Natural killer cell treated with Interleukin-12 subunit alpha and Interleukin-12 subunit beta and Interleukin-15 and Interleukin-18, amount 100 ng/mL, for 72 hours (primary cell): Measurements from ENCODE around the gene ZMYND10. TPM values are rescaled to one million over a fixed set of nuclear protein-coding genes. Genes with fewer than 3 reads are reported as not detected.

ENCODE experiments used
- ATAC-seq, 2 donors: fragments of 150-1000 bp; cut with Tn5 transposase in 1 of 2; sonication (Bioruptor Pico), chemical (Tn5 transposase) in 1 of 2; 2 replicates each; pipeline ENCODE4 v1.10.0; 2021
- DNase-seq: peaks from one replicate; pipeline ENCODE4 v3.0.0; 2022; ENCODE audit warnings: low spot score
- H3K27ac Mint-ChIP-seq, 2 donors: 1 replicate in 1 of 2; 2 replicates in 1 of 2; pipeline ENCODE4 v1.8.0; 2022; ENCODE audit warnings: mixed read lengths in 2 of 2, mild to moderate bottlenecking in 1 of 2, moderate library complexity in 1 of 2
- H3K27me3 Mint-ChIP-seq, 2 donors: 1 replicate in 1 of 2; 2 replicates in 1 of 2; pipeline ENCODE4 v1.8.0; 2022; ENCODE audit warnings: mixed read lengths in 2 of 2
- H3K36me3 Mint-ChIP-seq: one replicate; pipeline ENCODE4 v1.8.0; 2022; ENCODE audit warnings: mixed read lengths
- H3K4me1 Mint-ChIP-seq, 2 donors: 1 replicate in 1 of 2; 2 replicates in 1 of 2; pipeline ENCODE4 v1.8.0; 2022; ENCODE audit warnings: low read depth in 2 of 2, mixed read lengths in 2 of 2, mild to moderate bottlenecking in 1 of 2
- H3K4me3 Mint-ChIP-seq: one replicate; pipeline ENCODE4 v1.8.0; 2022; ENCODE audit warnings: mixed read lengths
- H3K9me3 Mint-ChIP-seq: 2 replicates; pipeline ENCODE4 v1.8.0; 2022; ENCODE audit warnings: mixed read lengths
- total RNA-seq, 2 donors: library from RNA; stranded (reverse); gene quantifications; one replicate each; pipeline ENCODE4 v1.2.3, GENCODE V29; 2022

ZMYND10 gene
- total RNA-seq, 2 donors from 2014 or later: 0.95 to 1.4 TPM

- ATAC-seq (no peak), DNase-seq (no peak)
- Mint-ChIP-seq H3K4me1 (peaks cover 46 to 49% of the 10 kb centered on the region in 2 donors), H3K27me3 (no peaks in the 10 kb centered on the region), H3K36me3 (peaks cover 7% of the 10 kb centered on the region), H3K9me3 (no peaks in the 10 kb centered on the region), H3K4me3 (peak overlapping the region; percentile 97), H3K27ac (peak overlapping the region; percentile 97)
Observed at GRCh38 chr3:50334339-50335075, 11.0 kb downstream of the ZMYND10 start.

GRCh38 chr3:50333744-50334328 is 11.7 kb downstream of the ZMYND10 start:
- ATAC-seq: no peak
- H3K36me3 Mint-ChIP-seq: peaks cover 7% of the 10 kb centered on the region

DNA sequence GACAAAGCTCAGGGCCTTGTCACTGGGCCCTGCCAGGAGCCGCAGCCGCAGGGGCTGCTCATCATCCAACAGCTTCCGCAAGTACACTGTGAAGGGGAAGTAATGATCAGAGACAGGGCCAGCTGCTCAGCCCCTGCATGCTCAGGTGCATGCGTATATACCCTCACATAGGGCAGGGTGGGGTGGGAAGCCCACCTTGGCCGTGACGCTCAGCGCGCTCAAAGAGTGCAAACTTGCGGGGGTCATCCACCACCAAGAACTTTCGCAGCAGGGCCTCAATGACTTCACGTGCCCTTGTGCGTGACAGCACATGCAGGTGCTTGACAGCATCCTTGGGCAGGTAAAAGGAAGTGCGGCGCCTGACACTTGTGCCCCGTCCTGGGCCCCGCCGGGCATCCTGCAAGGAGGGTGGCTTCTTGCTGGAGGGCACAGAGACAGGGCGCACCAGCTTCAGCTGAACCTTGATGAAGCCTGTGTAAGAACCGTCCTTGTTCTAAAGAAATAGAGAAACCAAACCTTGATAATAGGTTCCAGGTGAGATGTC is 14.1 kb downstream of the ZMYND10 start:
- H3K27ac Mint-ChIP-seq: no peak overlapping the region
- H3K27me3 Mint-ChIP-seq: no peaks in the 10 kb centered on the region
- no peak for ATAC-seq
- H3K9me3 Mint-ChIP-seq: no peaks in the 10 kb centered on the region
- peaks cover 27 to 37% of the 10 kb centered on the region in 2 donors for H3K4me1 Mint-ChIP-seq
- no peak overlapping the region for H3K4me3 Mint-ChIP-seq
- H3K36me3 Mint-ChIP-seq: peaks cover 4% of the 10 kb centered on the region
- no peak for DNase-seq

More at GRCh38 chr3:50333744-50334328, 11.7 kb downstream of the ZMYND10 start:
- DNase-seq: no peak
- H3K27me3 Mint-ChIP-seq: no peaks in the 10 kb centered on the region
- H3K9me3 Mint-ChIP-seq: no peaks in the 10 kb centered on the region
- H3K4me3 Mint-ChIP-seq: peak overlapping the region; percentile 97
- H3K4me1 Mint-ChIP-seq: peaks cover 40 to 44% of the 10 kb centered on the region in 2 donors
- H3K27ac Mint-ChIP-seq: peak overlapping the region; percentile 88 to 97

GRCh38 chr3:50330330-50330729 is 15.2 kb downstream of the ZMYND10 start:
- Mint-ChIP-seq H3K27ac (no peak overlapping the region), H3K9me3 (no peaks in the 10 kb centered on the region)
- no peak for DNase-seq

GRCh38 chr3:50327943-50328691 is 17.4 kb downstream of the ZMYND10 start, which contains the start of gene TUSC2:
TSS of gene TUSC2 (minus strand) at chr3:50328223. CDS start at chr3:50328099, 124 bp downstream.
- H3K27me3 Mint-ChIP-seq: no peaks in the 10 kb centered on the region
- DNase-seq: peak; percentile 95
- H3K9me3 Mint-ChIP-seq: no peaks in the 10 kb centered on the region
- H3K4me1 Mint-ChIP-seq: peaks cover 0 to 21% of the 10 kb centered on the region in 2 donors
- H3K4me3 Mint-ChIP-seq: peak within 1 kb of the TSS; percentile 81
- peak; percentile 96 to 98 for ATAC-seq
- H3K27ac Mint-ChIP-seq: peak within 1 kb of the TSS; percentile 64 to 89
- no peaks in the 10 kb centered on the region for H3K36me3 Mint-ChIP-seq

More at GRCh38 chr3:50330330-50330729, 15.2 kb downstream of the ZMYND10 start:
- Mint-ChIP-seq H3K36me3 (no peaks in the 10 kb centered on the region), H3K4me1 (peaks cover 16 to 26% of the 10 kb centered on the region in 2 donors), H3K27me3 (no peaks in the 10 kb centered on the region), H3K4me3 (no peak overlapping the region)
- no peak for ATAC-seq

DNA sequence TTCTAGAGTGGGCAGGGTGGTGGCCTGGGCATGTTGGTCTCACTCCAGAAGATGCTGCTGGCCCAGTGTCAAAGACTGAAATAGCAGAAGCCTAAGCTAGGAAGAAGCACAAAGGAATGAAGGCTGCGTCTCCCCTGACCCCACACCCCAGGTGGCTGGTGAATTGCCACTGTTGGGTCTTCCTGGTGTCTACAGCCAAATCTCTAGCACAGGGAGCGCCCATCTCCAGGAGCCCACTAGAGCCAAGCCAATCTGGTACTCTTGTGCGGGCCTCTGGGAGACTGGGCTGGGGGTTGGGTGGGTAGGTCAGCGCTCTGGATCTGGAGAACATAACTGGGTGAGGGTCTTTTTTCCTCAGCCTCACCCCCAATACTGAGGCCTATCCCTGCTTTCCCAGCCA is 18.4 kb downstream of the ZMYND10 start:
- H3K27me3 Mint-ChIP-seq: no peaks in the 10 kb centered on the region
- no peaks in the 10 kb centered on the region for H3K36me3 Mint-ChIP-seq
- ATAC-seq: no peak

GRCh38 chr3:50326182-50326541 is 19.4 kb downstream of the ZMYND10 start:
- DNase-seq: no peak
- no peak overlapping the region for H3K4me3 Mint-ChIP-seq
- H3K9me3 Mint-ChIP-seq: no peaks in the 10 kb centered on the region
- H3K36me3 Mint-ChIP-seq: no peaks in the 10 kb centered on the region
- H3K27ac Mint-ChIP-seq: peak overlapping the region in 1 of 2 donors; percentile 89
- ATAC-seq: no peak
- H3K27me3 Mint-ChIP-seq: no peaks in the 10 kb centered on the region
- H3K4me1 Mint-ChIP-seq: peaks cover 0 to 20% of the 10 kb centered on the region in 2 donors

More for the DNA sequence above, 18.4 kb downstream of the ZMYND10 start:
- H3K4me3 Mint-ChIP-seq: peak overlapping the region; percentile 81
- no peaks in the 10 kb centered on the region for H3K9me3 Mint-ChIP-seq
- H3K4me1 Mint-ChIP-seq: peaks cover 0 to 20% of the 10 kb centered on the region in 2 donors
- H3K27ac Mint-ChIP-seq: peak overlapping the region; percentile 64 to 89
- peak; percentile 37 for DNase-seq

- peaks cover under 1 to 21% of the 10 kb centered on the region in 2 donors for H3K4me1 Mint-ChIP-seq
- H3K36me3 Mint-ChIP-seq: no peaks in the 10 kb centered on the region
- no peak for DNase-seq
- no peak overlapping the region for H3K27ac Mint-ChIP-seq
- no peaks in the 10 kb centered on the region for H3K27me3 Mint-ChIP-seq
- no peak for ATAC-seq
- no peaks in the 10 kb centered on the region for H3K9me3 Mint-ChIP-seq
- H3K4me3 Mint-ChIP-seq: no peak overlapping the region
Observed at GRCh38 chr3:50325497-50326181, 19.9 kb downstream of the ZMYND10 start.

GRCh38 chr3:50325113-50325480 is 20.4 kb downstream of the ZMYND10 start:
- H3K27me3 Mint-ChIP-seq: no peaks in the 10 kb centered on the region
- ATAC-seq: no peak
- H3K27ac Mint-ChIP-seq: no peak overlapping the region
- H3K9me3 Mint-ChIP-seq: no peaks in the 10 kb centered on the region
- peaks cover 6 to 27% of the 10 kb centered on the region in 2 donors for H3K4me1 Mint-ChIP-seq
- H3K4me3 Mint-ChIP-seq: no peak overlapping the region
- DNase-seq: no peak
- no peaks in the 10 kb centered on the region for H3K36me3 Mint-ChIP-seq

GRCh38 chr3:50324351-50325112 is 21.0 kb downstream of the ZMYND10 start:
- ATAC-seq: no peak
- no peaks in the 10 kb centered on the region for H3K9me3 Mint-ChIP-seq
- H3K36me3 Mint-ChIP-seq: no peaks in the 10 kb centered on the region

DNA sequence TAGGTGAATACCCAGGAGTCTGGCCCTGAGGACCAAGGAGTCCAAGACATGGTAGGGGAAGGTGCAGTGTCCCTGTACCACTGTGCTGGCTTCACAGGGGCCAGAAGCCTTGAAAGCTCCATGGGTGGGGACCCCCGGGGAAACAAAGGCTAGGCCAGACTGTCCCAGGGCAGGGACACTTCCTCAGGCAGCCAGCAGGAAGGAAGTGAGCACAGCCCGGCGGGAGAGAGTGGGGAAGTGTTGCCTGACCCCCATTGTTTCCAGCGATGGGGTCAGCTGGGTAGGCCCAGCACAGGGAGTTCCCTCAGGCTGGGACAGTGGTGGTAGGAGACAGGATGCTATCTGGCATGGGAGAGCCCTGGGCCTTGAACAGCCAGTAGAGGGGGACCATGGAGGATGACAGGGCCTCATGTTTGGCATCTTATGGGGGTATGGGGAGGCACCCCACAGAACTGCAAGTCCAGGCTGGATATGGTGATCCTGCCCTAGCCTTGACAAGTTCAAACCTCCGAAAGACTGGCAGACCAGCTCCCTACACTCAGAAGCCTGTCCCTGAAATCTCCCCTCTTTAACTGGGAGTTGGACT is 21.8 kb downstream of the ZMYND10 start:
- ATAC-seq: no peak
- Mint-ChIP-seq H3K36me3 (no peaks in the 10 kb centered on the region), H3K4me3 (no peak overlapping the region), H3K9me3 (no peaks in the 10 kb centered on the region), H3K27me3 (no peaks in the 10 kb centered on the region), H3K27ac (peak overlapping the region in 1 of 2 donors; percentile 63), H3K4me1 (peaks cover 15 to 37% of the 10 kb centered on the region in 2 donors)
- DNase-seq: peak; percentile 37

More at GRCh38 chr3:50324351-50325112, 21.0 kb downstream of the ZMYND10 start:
- DNase-seq: peak; percentile 62
- Mint-ChIP-seq H3K4me3 (no peak overlapping the region), H3K27me3 (no peaks in the 10 kb centered on the region), H3K4me1 (peaks cover 9 to 30% of the 10 kb centered on the region in 2 donors), H3K27ac (no peak overlapping the region)

- no peaks in the 10 kb centered on the region for H3K36me3 Mint-ChIP-seq
- peaks cover 15 to 36% of the 10 kb centered on the region in 2 donors for H3K4me1 Mint-ChIP-seq
- peak overlapping the region; percentile 27 for H3K4me3 Mint-ChIP-seq
- ATAC-seq (no peak), DNase-seq (no peak)
- H3K27ac Mint-ChIP-seq: peak overlapping the region in 1 of 2 donors; percentile 63
- no peaks in the 10 kb centered on the region for H3K9me3 Mint-ChIP-seq
- no peaks in the 10 kb centered on the region for H3K27me3 Mint-ChIP-seq
Observed at GRCh38 chr3:50323092-50323600, 22.4 kb downstream of the ZMYND10 start.
